ENCODE results near the gene DDX6. TPM values are rescaled to one million over a fixed set of nuclear protein-coding genes. Genes with fewer than 3 reads are reported as not detected.
A peak's percentile ranks its signal among the peaks of the same experiment; 100 is the strongest.

The DDX6 gene
- total RNA-seq, 1 experiment from 2014 or later: 155 TPM

DNA sequence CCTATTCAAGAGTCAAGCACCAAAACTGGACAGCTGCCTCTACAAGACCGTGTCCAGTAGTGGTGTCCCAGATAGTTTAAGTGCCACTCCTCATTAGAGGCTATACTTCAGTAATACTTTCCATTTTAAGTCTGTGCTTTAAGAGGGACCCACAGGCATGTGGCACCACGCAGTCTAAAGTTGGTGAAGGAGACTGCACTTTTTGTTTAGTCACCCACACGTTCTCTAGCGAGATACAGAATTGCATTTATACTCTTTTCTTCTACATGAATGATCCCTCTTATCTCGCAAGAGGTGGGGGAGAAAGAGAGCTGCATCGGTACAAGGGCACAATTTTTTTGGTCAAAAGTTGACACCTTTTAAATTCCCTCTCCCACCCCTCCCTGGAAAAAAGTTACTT is 41.5 kb downstream of the DDX6 start:
- Histone ChIP-seq H3K36me3 (ENCODE audit: control insufficient read depth, insufficient read depth, low read length) (peaks cover 27% of the 10 kb centered on the region), H3K4me1 (ENCODE audit: control insufficient read depth, insufficient read depth, low read length) (no peaks in the 10 kb centered on the region), H3K27me3 (ENCODE audit: control insufficient read depth, insufficient read depth, low read length) (no peaks in the 10 kb centered on the region), H3K4me3 (ENCODE audit: low read depth in 2 of 2, low read length in 2 of 2) (no peak overlapping the region), H3K9me3 (ENCODE audit: control insufficient read depth, insufficient read depth, low read depth, low read length) (no peaks in the 10 kb centered on the region), H3K27ac (ENCODE audit: low read length) (no peak overlapping the region)
- no peak for DNase-seq (ENCODE audit: low read depth, low spot score)
- CTCF ChIA-PET: no interaction called here
- POLR2A ChIA-PET: interaction anchor here (1.0 kb wide), 1 partner anchor 41 kb away, joined by 3 read pairs; the partner anchor contains the start of gene DDX6
- no TSS peak for BruUV-seq (replicated peaks)
- TF ChIP-seq TCF7L2 (IDR thresholded peaks at IDR 0.05; ENCODE audit: low read depth, low read length) (no peak), CTCF (IDR thresholded peaks at IDR 0.05) (no peak), POLR2AphosphoS5 (IDR thresholded peaks at IDR 0.05; ENCODE audit: low read depth, low read length) (no peak), SIN3A (IDR thresholded peaks at IDR 0.05; ENCODE audit: borderline replicate concordance, insufficient read depth, low read depth, low read length) (no peak)
- TF ChIP-seq, protein P1, sequence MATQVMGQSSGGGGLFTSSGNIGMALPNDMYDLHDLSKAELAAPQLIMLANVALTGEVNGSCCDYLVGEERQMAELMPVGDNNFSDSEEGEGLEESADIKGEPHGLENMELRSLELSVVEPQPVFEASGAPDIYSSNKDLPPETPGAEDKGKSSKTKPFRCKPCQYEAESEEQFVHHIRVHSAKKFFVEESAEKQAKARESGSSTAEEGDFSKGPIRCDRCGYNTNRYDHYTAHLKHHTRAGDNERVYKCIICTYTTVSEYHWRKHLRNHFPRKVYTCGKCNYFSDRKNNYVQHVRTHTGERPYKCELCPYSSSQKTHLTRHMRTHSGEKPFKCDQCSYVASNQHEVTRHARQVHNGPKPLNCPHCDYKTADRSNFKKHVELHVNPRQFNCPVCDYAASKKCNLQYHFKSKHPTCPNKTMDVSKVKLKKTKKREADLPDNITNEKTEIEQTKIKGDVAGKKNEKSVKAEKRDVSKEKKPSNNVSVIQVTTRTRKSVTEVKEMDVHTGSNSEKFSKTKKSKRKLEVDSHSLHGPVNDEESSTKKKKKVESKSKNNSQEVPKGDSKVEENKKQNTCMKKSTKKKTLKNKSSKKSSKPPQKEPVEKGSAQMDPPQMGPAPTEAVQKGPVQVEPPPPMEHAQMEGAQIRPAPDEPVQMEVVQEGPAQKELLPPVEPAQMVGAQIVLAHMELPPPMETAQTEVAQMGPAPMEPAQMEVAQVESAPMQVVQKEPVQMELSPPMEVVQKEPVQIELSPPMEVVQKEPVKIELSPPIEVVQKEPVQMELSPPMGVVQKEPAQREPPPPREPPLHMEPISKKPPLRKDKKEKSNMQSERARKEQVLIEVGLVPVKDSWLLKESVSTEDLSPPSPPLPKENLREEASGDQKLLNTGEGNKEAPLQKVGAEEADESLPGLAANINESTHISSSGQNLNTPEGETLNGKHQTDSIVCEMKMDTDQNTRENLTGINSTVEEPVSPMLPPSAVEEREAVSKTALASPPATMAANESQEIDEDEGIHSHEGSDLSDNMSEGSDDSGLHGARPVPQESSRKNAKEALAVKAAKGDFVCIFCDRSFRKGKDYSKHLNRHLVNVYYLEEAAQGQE (IDR thresholded peaks at IDR 0.05; ENCODE audit: insufficient read depth in 1 of 2, low read depth in 2 of 2, low read length in 1 of 2): no peak
- in situ Hi-C loops (cut with HindIII; ENCODE audit: low pct_unique_long_range_greater_than_20kb, low sequenced_read_pairs) (no loop called here), intact Hi-C loops (cut with micrococcal nuclease; ENCODE audit: unreplicated experiment) (no loop called here)
- no peak for ATAC-seq

GRCh38 chr11:118748056-118748455 is 42.9 kb downstream of the DDX6 start:
- TSS peak; percentile 73 for BruUV-seq (replicated peaks)
- no peak for ATAC-seq
- CTCF ChIA-PET: no interaction called here

More at GRCh38 chr11:118748056-118748455, 42.9 kb downstream of the DDX6 start:
- H3K9me3 ChIP-seq (ENCODE audit: control insufficient read depth, insufficient read depth, low read depth, low read length): no peaks in the 10 kb centered on the region
- H3K36me3 ChIP-seq (ENCODE audit: control insufficient read depth, insufficient read depth, low read length): peaks cover 23% of the 10 kb centered on the region; the same call in 1 of the 2 replicates
- H3K27ac ChIP-seq (ENCODE audit: low read length): no peak overlapping the region
- TF ChIP-seq SIN3A (IDR thresholded peaks at IDR 0.05; ENCODE audit: borderline replicate concordance, insufficient read depth, low read depth, low read length) (no peak), CTCF (IDR thresholded peaks at IDR 0.05) (no peak), TCF7L2 (IDR thresholded peaks at IDR 0.05; ENCODE audit: low read depth, low read length) (no peak)
- intact Hi-C loops (cut with micrococcal nuclease; ENCODE audit: unreplicated experiment) (no loop called here), in situ Hi-C loops (cut with HindIII; ENCODE audit: low pct_unique_long_range_greater_than_20kb, low sequenced_read_pairs) (no loop called here)
- H3K4me3 ChIP-seq (ENCODE audit: low read depth in 2 of 2, low read length in 2 of 2): no peak overlapping the region
- no peaks in the 10 kb centered on the region for H3K27me3 ChIP-seq (ENCODE audit: control insufficient read depth, insufficient read depth, low read length)
- POLR2A ChIA-PET: no interaction called here
- no peaks in the 10 kb centered on the region for H3K4me1 ChIP-seq (ENCODE audit: control insufficient read depth, insufficient read depth, low read length)
- DNase-seq (ENCODE audit: low read depth, low spot score): no peak
